ENCODE data around the gene BAIAP2. TPM values are rescaled to one million over a fixed set of nuclear protein-coding genes. Genes with fewer than 3 reads are reported as not detected.
A peak's percentile ranks its signal among the peaks of the same experiment; 100 is the strongest.

BAIAP2 gene
- total RNA-seq, 1 donor from 2014 or later: 51.4 TPM

GRCh38 chr17:81071761-81072741, 37.1 kb downstream of the BAIAP2 start:
- Histone ChIP-seq H2AFZ (ENCODE audit: low read depth, low read length) (no peak overlapping the region), H3K4me3 (ENCODE audit: insufficient read depth, low read depth, low read length) (no peak overlapping the region), H3K9ac (ENCODE audit: low read length) (no peak overlapping the region), H3K79me2 (ENCODE audit: insufficient read depth, low read length) (peaks cover 26% of the 10 kb centered on the region), H4K20me1 (ENCODE audit: insufficient read depth, low read length) (peaks cover 91% of the 10 kb centered on the region), H3K36me3 (ENCODE audit: insufficient read depth, low read length) (no peaks in the 10 kb centered on the region), H3K4me2 (ENCODE audit: low read length) (no peak overlapping the region), H3K4me1 (ENCODE audit: insufficient read depth, low read length) (peaks cover 4% of the 10 kb centered on the region), H3K27me3 (ENCODE audit: insufficient read depth, low read length) (no peaks in the 10 kb centered on the region), H3K27ac (ENCODE audit: low read depth, low read length) (no peak overlapping the region), H3K9me3 (ENCODE audit: insufficient read depth, low read depth, low read length) (no peaks in the 10 kb centered on the region)
- Mint-ChIP-seq H3K27me3 (ENCODE audit: low read depth, unreplicated experiment) (no peaks in the 10 kb centered on the region), H3K36me3 (ENCODE audit: low read depth, unreplicated experiment) (peaks cover 18% of the 10 kb centered on the region), H3K9me3 (ENCODE audit: unreplicated experiment) (no peaks in the 10 kb centered on the region), H3K27ac (ENCODE audit: unreplicated experiment) (no peak overlapping the region), H3K4me1 (ENCODE audit: low read depth, unreplicated experiment) (peaks cover 20% of the 10 kb centered on the region), H3K4me3 (ENCODE audit: unreplicated experiment) (no peak overlapping the region)
- TF ChIP-seq EZH2 (IDR thresholded peaks at IDR 0.05; ENCODE audit: insufficient read depth, low read length) (no peak), CTCF (IDR thresholded peaks at IDR 0.05; ENCODE audit: insufficient read depth, low read depth, low read length) (no peak)
- no peak for DNase-seq (ENCODE audit: low read depth)
- no peak for FAIRE-seq

- TF ChIP-seq CTCF (IDR thresholded peaks at IDR 0.05; ENCODE audit: insufficient read depth, low read depth, low read length): no peak
- no peak for TF ChIP-seq EZH2 (IDR thresholded peaks at IDR 0.05; ENCODE audit: insufficient read depth, low read length)
- Mint-ChIP-seq H3K4me1 (ENCODE audit: low read depth, unreplicated experiment) (peaks cover 20% of the 10 kb centered on the region), H3K36me3 (ENCODE audit: low read depth, unreplicated experiment) (peaks cover 16% of the 10 kb centered on the region), H3K4me3 (ENCODE audit: unreplicated experiment) (no peak overlapping the region), H3K27me3 (ENCODE audit: low read depth, unreplicated experiment) (no peaks in the 10 kb centered on the region), H3K27ac (ENCODE audit: unreplicated experiment) (peak overlapping the region; percentile 28), H3K9me3 (ENCODE audit: unreplicated experiment) (no peaks in the 10 kb centered on the region)
- FAIRE-seq (no peak), DNase-seq (ENCODE audit: low read depth) (no peak)
- Histone ChIP-seq H3K79me2 (ENCODE audit: insufficient read depth, low read length) (peaks cover 16% of the 10 kb centered on the region), H4K20me1 (ENCODE audit: insufficient read depth, low read length) (peaks cover 85% of the 10 kb centered on the region), H3K27ac (ENCODE audit: low read depth, low read length) (no peak overlapping the region), H3K36me3 (ENCODE audit: insufficient read depth, low read length) (no peaks in the 10 kb centered on the region), H3K4me2 (ENCODE audit: low read length) (no peak overlapping the region), H3K9me3 (ENCODE audit: insufficient read depth, low read depth, low read length) (no peaks in the 10 kb centered on the region), H3K4me3 (ENCODE audit: insufficient read depth, low read depth, low read length) (no peak overlapping the region), H3K9ac (ENCODE audit: low read length) (no peak overlapping the region), H2AFZ (ENCODE audit: low read depth, low read length) (no peak overlapping the region), H3K4me1 (ENCODE audit: insufficient read depth, low read length) (peaks cover 4% of the 10 kb centered on the region), H3K27me3 (ENCODE audit: insufficient read depth, low read length) (no peaks in the 10 kb centered on the region)
Measured at GRCh38 chr17:81073967-81074839, 39.3 kb downstream of the BAIAP2 start.
